ENCODE data around the gene IFRD2. TPM values are rescaled to one million over a fixed set of nuclear protein-coding genes. Genes with fewer than 3 reads are reported as not detected.

Gene IFRD2
- total and polyA plus RNA-seq, 4 donors, result 15.0 to 40.3 (median 32.5) TPM

- Histone ChIP-seq H3K27ac (ENCODE audit: low read depth, low read length) (peak overlapping the region; percentile 92), H3K9me3 (ENCODE audit: control insufficient read depth, insufficient read depth, low read length) (no peaks in the 10 kb centered on the region), H3K4me1 (ENCODE audit: control insufficient read depth, insufficient read depth, low read length) (peaks cover 92% of the 10 kb centered on the region), H3K4me3 (ENCODE audit: low read depth, low read length) (no peak overlapping the region), H3K36me3 (ENCODE audit: control insufficient read depth, insufficient read depth, low read length) (peaks cover 67% of the 10 kb centered on the region), H3K27me3 (ENCODE audit: control insufficient read depth, insufficient read depth, low read length) (no peaks in the 10 kb centered on the region)
- 30% methylated on average over 5 of the region's 17 CpGs for WGBS (ENCODE audit: insufficient coverage)
- peak in 2 of 6 donors; percentile 67 to 77 for DNase-seq (ENCODE audit: low read depth in 4 of 6, low spot score in 6 of 6)
Measured at GRCh38 chr3:50258029-50258680, 34.1 kb downstream of the IFRD2 start.

- Histone ChIP-seq H3K36me3 (ENCODE audit: control insufficient read depth, insufficient read depth, low read length) (peaks cover 76% of the 10 kb centered on the region), H3K27ac (ENCODE audit: low read depth, low read length) (peak overlapping the region; percentile 92), H3K27me3 (ENCODE audit: control insufficient read depth, insufficient read depth, low read length) (no peaks in the 10 kb centered on the region), H3K4me1 (ENCODE audit: control insufficient read depth, insufficient read depth, low read length) (peaks cover 88% of the 10 kb centered on the region), H3K4me3 (ENCODE audit: low read depth, low read length) (no peak overlapping the region), H3K9me3 (ENCODE audit: control insufficient read depth, insufficient read depth, low read length) (no peaks in the 10 kb centered on the region)
- peak in 1 of 6 donors; percentile 43 for DNase-seq (ENCODE audit: low read depth in 4 of 6, low spot score in 6 of 6)
- 84% methylated on average over 19 of the region's 20 CpGs for WGBS (ENCODE audit: insufficient coverage)
Measured at GRCh38 chr3:50256978-50257890, 35.0 kb downstream of the IFRD2 start.

- Histone ChIP-seq H3K27ac (ENCODE audit: low read depth, low read length) (peak overlapping the region; percentile 59), H3K27me3 (ENCODE audit: control insufficient read depth, insufficient read depth, low read length) (no peaks in the 10 kb centered on the region), H3K9me3 (ENCODE audit: control insufficient read depth, insufficient read depth, low read length) (no peaks in the 10 kb centered on the region), H3K36me3 (ENCODE audit: control insufficient read depth, insufficient read depth, low read length) (peaks cover 95% of the 10 kb centered on the region), H3K4me1 (ENCODE audit: control insufficient read depth, insufficient read depth, low read length) (peaks cover 87% of the 10 kb centered on the region), H3K4me3 (ENCODE audit: low read depth, low read length) (no peak overlapping the region)
- no peak for DNase-seq (ENCODE audit: low read depth in 4 of 6, low spot score in 6 of 6)
- 81% methylated on average over 9 of the region's 9 CpGs for WGBS (ENCODE audit: insufficient coverage)
Measured at GRCh38 chr3:50255251-50255615, 37.0 kb downstream of the IFRD2 start.

- Histone ChIP-seq H3K9me3 (ENCODE audit: control insufficient read depth, insufficient read depth, low read length) (no peaks in the 10 kb centered on the region), H3K27ac (ENCODE audit: low read depth, low read length) (peak overlapping the region; percentile 59), H3K4me1 (ENCODE audit: control insufficient read depth, insufficient read depth, low read length) (peaks cover 87% of the 10 kb centered on the region), H3K36me3 (ENCODE audit: control insufficient read depth, insufficient read depth, low read length) (peaks cover 97% of the 10 kb centered on the region), H3K27me3 (ENCODE audit: control insufficient read depth, insufficient read depth, low read length) (no peaks in the 10 kb centered on the region), H3K4me3 (ENCODE audit: low read depth, low read length) (no peak overlapping the region)
- 88% methylated on average over 6 of the region's 8 CpGs for WGBS (ENCODE audit: insufficient coverage)
- DNase-seq (ENCODE audit: low read depth in 4 of 6, low spot score in 6 of 6), result no peak
Measured at GRCh38 chr3:50254577-50255250, 37.5 kb downstream of the IFRD2 start.

- Histone ChIP-seq H3K4me1 (ENCODE audit: control insufficient read depth, insufficient read depth, low read length) (peaks cover 86% of the 10 kb centered on the region), H3K36me3 (ENCODE audit: control insufficient read depth, insufficient read depth, low read length) (peaks cover 89% of the 10 kb centered on the region), H3K9me3 (ENCODE audit: control insufficient read depth, insufficient read depth, low read length) (no peaks in the 10 kb centered on the region), H3K4me3 (ENCODE audit: low read depth, low read length) (no peak overlapping the region), H3K27me3 (ENCODE audit: control insufficient read depth, insufficient read depth, low read length) (no peaks in the 10 kb centered on the region), H3K27ac (ENCODE audit: low read depth, low read length) (no peak overlapping the region)
- DNase-seq (ENCODE audit: low read depth in 4 of 6, low spot score in 6 of 6), result no peak
- 86% methylated on average over 7 of the region's 8 CpGs for WGBS (ENCODE audit: insufficient coverage)
Measured at GRCh38 chr3:50251220-50251619, 41.0 kb downstream of the IFRD2 start.

GRCh38 chr3:50250514-50250913 lies 41.7 kb downstream of the IFRD2 start:
- Histone ChIP-seq H3K4me1 (ENCODE audit: control insufficient read depth, insufficient read depth, low read length) (peaks cover 86% of the 10 kb centered on the region), H3K27ac (ENCODE audit: low read depth, low read length) (no peak overlapping the region), H3K27me3 (ENCODE audit: control insufficient read depth, insufficient read depth, low read length) (no peaks in the 10 kb centered on the region), H3K4me3 (ENCODE audit: low read depth, low read length) (no peak overlapping the region), H3K9me3 (ENCODE audit: control insufficient read depth, insufficient read depth, low read length) (no peaks in the 10 kb centered on the region), H3K36me3 (ENCODE audit: control insufficient read depth, insufficient read depth, low read length) (peaks cover 84% of the 10 kb centered on the region)
- no CpG with 5 or more reads among the region's 4 CpGs for WGBS (ENCODE audit: insufficient coverage)
- no peak for DNase-seq (ENCODE audit: low read depth in 4 of 6, low spot score in 6 of 6)

- Histone ChIP-seq H3K4me3 (ENCODE audit: low read depth, low read length) (no peak overlapping the region), H3K27ac (ENCODE audit: low read depth, low read length) (no peak overlapping the region), H3K27me3 (ENCODE audit: control insufficient read depth, insufficient read depth, low read length) (no peaks in the 10 kb centered on the region), H3K36me3 (ENCODE audit: control insufficient read depth, insufficient read depth, low read length) (peaks cover 79% of the 10 kb centered on the region), H3K9me3 (ENCODE audit: control insufficient read depth, insufficient read depth, low read length) (no peaks in the 10 kb centered on the region), H3K4me1 (ENCODE audit: control insufficient read depth, insufficient read depth, low read length) (peaks cover 85% of the 10 kb centered on the region)
- WGBS (ENCODE audit: insufficient coverage), result 91% methylated on average over 5 of the region's 5 CpGs
- no peak for DNase-seq (ENCODE audit: low read depth in 4 of 6, low spot score in 6 of 6)
Measured at GRCh38 chr3:50249457-50249856, 42.8 kb downstream of the IFRD2 start.

GRCh38 chr3:50248387-50248786 lies 43.8 kb downstream of the IFRD2 start:
- H3K4me1 ChIP-seq (ENCODE audit: control insufficient read depth, insufficient read depth, low read length), result peaks cover 81% of the 10 kb centered on the region
- 31% methylated on average over 2 of the region's 3 CpGs for WGBS (ENCODE audit: insufficient coverage)
- peak overlapping the region; percentile 61 for H3K27ac ChIP-seq (ENCODE audit: low read depth, low read length)
- peaks cover 73% of the 10 kb centered on the region for H3K36me3 ChIP-seq (ENCODE audit: control insufficient read depth, insufficient read depth, low read length)
- no peak overlapping the region for H3K4me3 ChIP-seq (ENCODE audit: low read depth, low read length)
- no peaks in the 10 kb centered on the region for H3K9me3 ChIP-seq (ENCODE audit: control insufficient read depth, insufficient read depth, low read length)
- no peak for DNase-seq (ENCODE audit: low read depth in 4 of 6, low spot score in 6 of 6)
- no peaks in the 10 kb centered on the region for H3K27me3 ChIP-seq (ENCODE audit: control insufficient read depth, insufficient read depth, low read length)

GRCh38 chr3:50246517-50246954 lies 45.7 kb downstream of the IFRD2 start:
- Histone ChIP-seq H3K36me3 (ENCODE audit: control insufficient read depth, insufficient read depth, low read length) (peaks cover 73% of the 10 kb centered on the region), H3K4me1 (ENCODE audit: control insufficient read depth, insufficient read depth, low read length) (peaks cover 86% of the 10 kb centered on the region), H3K4me3 (ENCODE audit: low read depth, low read length) (peak overlapping the region; percentile 45), H3K27ac (ENCODE audit: low read depth, low read length) (peak overlapping the region; percentile 94), H3K9me3 (ENCODE audit: control insufficient read depth, insufficient read depth, low read length) (no peaks in the 10 kb centered on the region), H3K27me3 (ENCODE audit: control insufficient read depth, insufficient read depth, low read length) (no peaks in the 10 kb centered on the region)
- DNase-seq (ENCODE audit: low read depth in 4 of 6, low spot score in 6 of 6), result peak in 2 of 6 donors; percentile 58 to 74
- 17% methylated on average over 9 of the region's 10 CpGs for WGBS (ENCODE audit: insufficient coverage)
